IMR-90 (cell line): ENCODE results near the gene LRIG1. TPM values are rescaled to one million over a fixed set of nuclear protein-coding genes. Genes with fewer than 3 reads are reported as not detected.

Experiments
- ATAC-seq: fragments of 200-7000 bp; cut with Tn5 transposase; 2 replicates; pipeline ENCODE4 v1.9.1; 2020; ENCODE audit warnings: low read depth, mild to moderate bottlenecking, moderate library complexity
- BruUV-seq: library from RNA; stranded (reverse); fragments of 400-500 nt; replicated peaks from 2 replicates; lab custom pipeline; 2021; lab: Mats Ljungman, UMichigan
- CTCF ChIA-PET: fragments of 300-600 bp; formaldehyde crosslinking; extraction: SDS; loops from one replicate; lab custom pipeline; 2021; ENCODE audit warnings: antibody characterized with exemption; lab: Yijun Ruan, JAX
- POLR2A ChIA-PET: fragments of 300-600 bp; sonication (Branson Sonifier 250); formaldehyde crosslinking; loops from one replicate; lab custom pipeline; 2022; ENCODE audit warnings: antibody characterized with exemption; ENCODE audit not compliant: unreplicated experiment; lab: Charles Lee
- DNase-seq: peaks from one replicate; pipeline ENCODE4 v3.0.0; 2013
- H2AFZ ChIP-seq: replicated peaks from 2 replicates; pipeline ENCODE3; 2013; ENCODE audit warnings: low read length, mild to moderate bottlenecking; ENCODE audit not compliant: poor library complexity
- H2AK5ac ChIP-seq: 2 replicates; pipeline ENCODE4 v1.6.1; 2013; ENCODE audit warnings: low read depth, low read length, inconsistent platforms
- H2AK9ac ChIP-seq: replicated peaks from 2 replicates; pipeline ENCODE3; 2013; ENCODE audit warnings: mild to moderate bottlenecking, low read depth, low read length, moderate library complexity; ENCODE audit not compliant: poor library complexity
- H2BK120ac ChIP-seq: 2 replicates; pipeline ENCODE4 v1.6.1; 2013; ENCODE audit warnings: low read depth, low read length, inconsistent platforms
- H2BK15ac ChIP-seq: 3 replicates; pipeline ENCODE4 v1.6.1; 2013; ENCODE audit warnings: low read depth, low read length, inconsistent platforms
- H2BK20ac ChIP-seq: 2 replicates; pipeline ENCODE4 v1.6.1; 2013; ENCODE audit warnings: low read depth, mild to moderate bottlenecking, inconsistent platforms, low read length, moderate library complexity
- H2BK5ac ChIP-seq: 2 replicates; pipeline ENCODE4 v1.6.1; 2013; ENCODE audit warnings: mild to moderate bottlenecking, low read depth, low read length, inconsistent platforms; ENCODE audit not compliant: poor library complexity, severe bottlenecking
- H3K14ac ChIP-seq: replicated peaks from 2 replicates; pipeline ENCODE4 v1.6.1; 2013; ENCODE audit warnings: low read depth, low read length, inconsistent platforms
- H3K18ac ChIP-seq: 2 replicates; pipeline ENCODE4 v1.6.1; 2013; ENCODE audit warnings: low read depth, low read length, control low read depth
- H3K23ac ChIP-seq: 2 replicates; pipeline ENCODE4 v1.6.1; 2013; ENCODE audit warnings: low read depth, low read length, inconsistent platforms
- H3K27ac ChIP-seq: 2 replicates; pipeline ENCODE4 v1.5.1; 2013; ENCODE audit warnings: mild to moderate bottlenecking, control low read depth, low read length; ENCODE audit not compliant: insufficient read depth
- H3K27me3 ChIP-seq: 2 replicates; pipeline ENCODE4 v1.6.1; 2013; ENCODE audit warnings: low read length; ENCODE audit not compliant: control insufficient read depth, insufficient read depth
- H3K36me3 ChIP-seq: 2 replicates; pipeline ENCODE4 v1.6.1; 2013; ENCODE audit warnings: low read length, mixed read lengths; ENCODE audit not compliant: control insufficient read depth, insufficient read depth
- H3K4ac ChIP-seq: 2 replicates; pipeline ENCODE4 v1.6.1; 2013; ENCODE audit warnings: low read depth, low read length, inconsistent platforms
- H3K4me1 ChIP-seq: 2 replicates; pipeline ENCODE4 v1.6.1; 2013; ENCODE audit warnings: low read length, mixed read lengths; ENCODE audit not compliant: control insufficient read depth, insufficient read depth
- H3K4me2 ChIP-seq: 2 replicates; pipeline ENCODE4 v1.6.1; 2013; ENCODE audit warnings: low read depth, mild to moderate bottlenecking, control low read depth, low read length, moderate library complexity
- H3K4me3 ChIP-seq: 2 replicates; pipeline ENCODE4 v1.5.1; 2013; ENCODE audit warnings: low read depth, mild to moderate bottlenecking, control low read depth, low read length, moderate library complexity; ENCODE audit not compliant: insufficient read depth
- H3K56ac ChIP-seq: 2 replicates; pipeline ENCODE4 v1.6.1; 2013; ENCODE audit warnings: low read length, inconsistent platforms; ENCODE audit not compliant: insufficient read depth; ENCODE audit errors: extremely low read depth
- H3K79me1 ChIP-seq, 2 experiments: 2 replicates each; pipeline ENCODE4 v1.6.1; 2013; ENCODE audit warnings: low read length in 2 of 2, inconsistent platforms in 1 of 2, low read depth in 1 of 2
- H3K9ac ChIP-seq: 2 replicates; pipeline ENCODE4 v1.6.1; 2013; ENCODE audit warnings: low read depth, low read length, control low read depth
- H3K9me1 ChIP-seq: 2 replicates; pipeline ENCODE4 v1.6.1; 2013; ENCODE audit warnings: low read length, inconsistent platforms; ENCODE audit not compliant: insufficient read depth
- H3K9me3 ChIP-seq: 2 replicates; pipeline ENCODE4 v1.6.1; 2013; ENCODE audit warnings: low read length; ENCODE audit not compliant: control insufficient read depth, insufficient read depth
- H4K20me1 ChIP-seq: 2 replicates; pipeline ENCODE4 v1.6.1; 2013; ENCODE audit warnings: low read length, inconsistent platforms; ENCODE audit not compliant: insufficient read depth
- H4K5ac ChIP-seq: 2 replicates; pipeline ENCODE4 v1.6.1; 2013; ENCODE audit warnings: mild to moderate bottlenecking, low read depth, low read length, control low read depth
- H4K8ac ChIP-seq, 2 experiments: 2 replicates each; pipeline ENCODE4 v1.6.1; 2013; ENCODE audit warnings: low read depth in 2 of 2, low read length in 2 of 2, control low read depth in 1 of 2, inconsistent platforms in 1 of 2
- H4K91ac ChIP-seq: 2 replicates; pipeline ENCODE4 v1.6.1; 2013; ENCODE audit warnings: low read depth, low read length, inconsistent platforms; ENCODE audit not compliant: insufficient read depth
- CEBPB ChIP-seq: IDR thresholded peaks from 2 replicates; pipeline ENCODE4 v1.6.1; 2012; ENCODE audit warnings: low read depth, low read length, improper control_type of control experiment
- CHD1 ChIP-seq: IDR thresholded peaks from 2 replicates; pipeline ENCODE4 v1.6.1; 2012; ENCODE audit warnings: low read depth, low read length, improper control_type of control experiment
- MAZ ChIP-seq: IDR thresholded peaks from 2 replicates; pipeline ENCODE4 v1.6.1; 2012; ENCODE audit warnings: low read depth, mild to moderate bottlenecking, low read length, improper control_type of control experiment, moderate library complexity, borderline replicate concordance
- MXI1 ChIP-seq: IDR thresholded peaks from 2 replicates; pipeline ENCODE4 v1.6.1; 2012; ENCODE audit warnings: low read depth, mild to moderate bottlenecking, low read length, moderate library complexity, borderline replicate concordance
- NFE2L2 ChIP-seq: fragments of 150-350 bp; IDR thresholded peaks from 2 replicates; pipeline ENCODE4 v1.6.1; 2016; ENCODE audit warnings: low read depth, mild to moderate bottlenecking, low read length
- RCOR1 ChIP-seq: IDR thresholded peaks from 2 replicates; pipeline ENCODE4 v1.6.1; 2012; ENCODE audit warnings: mild to moderate bottlenecking, low read length, improper control_type of control experiment; ENCODE audit not compliant: insufficient replicate concordance
- RFX5 ChIP-seq: IDR thresholded peaks from 2 replicates; pipeline ENCODE4 v1.8.0; 2012; ENCODE audit warnings: low read depth, mild to moderate bottlenecking, low read length, moderate library complexity
- WGBS, 2 experiments: methylation state at CpG; one replicate each; pipeline versions ENCODE4 v1.1.5 to v1.1.7; 2013; ENCODE audit warnings: missing lambda C conversion rate in 2 of 2; ENCODE audit not compliant: insufficient read length in 1 of 2; ENCODE audit errors: extremely low coverage in 2 of 2; 5-methylcytosine and 5-hydroxymethylcytosine counted together
- dilution Hi-C: fragments of 300-500 bp; cut with HindIII; formaldehyde crosslinking; loops from one replicate; pipeline ENCODE4 v1.14.3; 2018; ENCODE audit warnings: low sequenced_read_pairs; ENCODE audit not compliant: unreplicated experiment
- in situ Hi-C: fragments of 300-500 bp; cut with MboI; formaldehyde crosslinking; loops from 3 replicates; pipeline ENCODE4 v1.14.3; 2019; ENCODE audit warnings: low sequenced_read_pairs, inconsistent platforms, mixed read lengths
- intact Hi-C: fragments of 100-400 bp; cut with micrococcal nuclease; formaldehyde crosslinking; loops from 2 replicates; pipeline ENCODE4 v1.10.0; 2022
- polyA plus RNA-seq, 3 experiments: library from polyadenylated mRNA; depleted of rRNA; stranded (reverse); fragments of >200 nt; gene quantifications; 2 replicates each; pipeline ENCODE4 v1.2.3, GENCODE V29; 2012; ENCODE audit warnings: low replicate concordance in 1 of 3
- total RNA-seq: library from RNA; depleted of rRNA; stranded (reverse); fragments of >200 nt; gene quantifications from 2 replicates; pipeline ENCODE4 v1.2.3, GENCODE V29; 2012
- TF ChIP-seq, protein P1 (sequence below): conservative IDR thresholded peaks from 2 replicates; pipeline ENCODE4 v1.5.1; 2012; ENCODE audit warnings: mild to moderate bottlenecking, low read depth, low read length, improper control_type of control experiment
- TF ChIP-seq, protein P2 (sequence below): fragments of 150-350 bp; IDR thresholded peaks from 2 replicates; pipeline ENCODE4 v1.6.1; 2017; ENCODE audit warnings: mild to moderate bottlenecking, antibody characterized with exemption, low read length, low read depth
- TF ChIP-seq, protein P3 (sequence below): fragments of 150-350 bp; IDR thresholded peaks from 2 replicates; pipeline ENCODE4 v1.6.1; 2016; ENCODE audit warnings: low read depth, mild to moderate bottlenecking, low read length, moderate library complexity, borderline replicate concordance

The LRIG1 gene
- total and polyA plus RNA-seq, 2 of the 4 experiments (the other 2 are of a cell fraction): 62.8 to 87.8 TPM

DNA sequence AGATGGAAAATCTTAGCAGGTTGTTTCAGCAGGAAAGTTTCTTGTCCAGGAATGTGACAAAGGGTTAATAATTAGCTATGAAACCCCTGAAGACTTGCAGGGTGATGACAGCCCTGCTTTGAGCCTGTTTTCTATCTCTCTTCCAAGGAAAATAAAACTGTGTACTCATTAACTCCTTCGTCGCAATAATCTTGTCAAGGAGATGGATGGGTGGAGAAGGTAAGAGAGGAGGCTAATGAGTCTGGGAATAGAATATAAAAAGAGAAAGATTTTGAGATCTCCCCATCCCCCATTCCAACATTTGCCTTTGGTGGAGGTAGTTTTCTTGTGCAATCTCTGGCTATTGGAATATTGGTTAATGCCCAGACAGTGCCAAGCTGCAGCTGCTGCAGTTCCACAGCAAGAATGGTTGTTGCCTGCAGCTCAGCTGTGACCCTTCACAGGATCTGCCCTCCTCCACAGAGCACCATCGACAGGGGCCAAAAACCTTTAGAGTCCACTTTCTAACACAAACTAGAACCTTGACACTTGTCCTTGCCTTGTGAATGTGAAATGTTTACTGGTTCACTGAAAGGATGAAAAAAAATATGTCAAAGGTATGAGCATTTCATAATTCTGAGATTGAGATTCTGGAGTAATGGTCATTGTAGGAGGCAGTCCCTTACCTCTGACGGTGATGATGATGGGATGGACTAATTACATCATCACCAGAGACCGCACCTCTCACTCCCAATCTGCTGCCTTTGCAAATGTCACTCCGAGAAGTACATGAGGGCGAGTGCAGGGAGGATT lies 4.2 kb upstream of the LRIG1 start:
- BruUV-seq: no TSS peak
- POLR2A ChIA-PET: no interaction called here
- Histone ChIP-seq H3K36me3 (no peaks in the 10 kb centered on the region), H3K4me2 (no peak overlapping the region), H3K9me1 (0 out of 2 replicates have a peak, but pooled peaks cover 4% of the 10 kb centered on the region), H3K4me1 (no peaks in the 10 kb centered on the region; the same call in 1 of the 2 replicates), H4K8ac (no peak overlapping the region), H3K56ac (no peak overlapping the region), H2BK15ac (no peak overlapping the region), H3K79me1 (no peaks in the 10 kb centered on the region), H2BK120ac (no peak overlapping the region), H3K14ac (no peak overlapping the region), H2AFZ (no peak overlapping the region), H3K4me3 (no peak overlapping the region), H2BK20ac (no peak overlapping the region), H3K23ac (no peak overlapping the region), H3K9ac (no peak overlapping the region), H3K4ac (no peak overlapping the region), H3K18ac (no peak overlapping the region), H4K91ac (no peak overlapping the region), H3K9me3 (no peaks in the 10 kb centered on the region), H4K20me1 (no peaks in the 10 kb centered on the region), H3K27ac (no peak overlapping the region), H2BK5ac (no peak overlapping the region), H2AK5ac (no peak overlapping the region), H3K27me3 (peaks cover 5% of the 10 kb centered on the region), H4K5ac (no peak overlapping the region), H2AK9ac (no peak overlapping the region)
- intact Hi-C loops (no loop called here), dilution Hi-C loops (no loop called here), in situ Hi-C loops (loop anchor here (5.0 kb wide), 1 partner anchor 312 kb away; no protein-coding TSS in a partner anchor)
- ATAC-seq (no peak), DNase-seq (no peak)
- no CpG with 5 or more reads among the region's 7 CpGs for WGBS, 2 experiments
- TF ChIP-seq RCOR1 (no peak), MXI1 (no peak), RFX5 (no peak), MAZ (no peak), CHD1 (no peak), NFE2L2 (no peak), CEBPB (no peak)
- TF ChIP-seq, protein P1, sequence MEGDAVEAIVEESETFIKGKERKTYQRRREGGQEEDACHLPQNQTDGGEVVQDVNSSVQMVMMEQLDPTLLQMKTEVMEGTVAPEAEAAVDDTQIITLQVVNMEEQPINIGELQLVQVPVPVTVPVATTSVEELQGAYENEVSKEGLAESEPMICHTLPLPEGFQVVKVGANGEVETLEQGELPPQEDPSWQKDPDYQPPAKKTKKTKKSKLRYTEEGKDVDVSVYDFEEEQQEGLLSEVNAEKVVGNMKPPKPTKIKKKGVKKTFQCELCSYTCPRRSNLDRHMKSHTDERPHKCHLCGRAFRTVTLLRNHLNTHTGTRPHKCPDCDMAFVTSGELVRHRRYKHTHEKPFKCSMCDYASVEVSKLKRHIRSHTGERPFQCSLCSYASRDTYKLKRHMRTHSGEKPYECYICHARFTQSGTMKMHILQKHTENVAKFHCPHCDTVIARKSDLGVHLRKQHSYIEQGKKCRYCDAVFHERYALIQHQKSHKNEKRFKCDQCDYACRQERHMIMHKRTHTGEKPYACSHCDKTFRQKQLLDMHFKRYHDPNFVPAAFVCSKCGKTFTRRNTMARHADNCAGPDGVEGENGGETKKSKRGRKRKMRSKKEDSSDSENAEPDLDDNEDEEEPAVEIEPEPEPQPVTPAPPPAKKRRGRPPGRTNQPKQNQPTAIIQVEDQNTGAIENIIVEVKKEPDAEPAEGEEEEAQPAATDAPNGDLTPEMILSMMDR: no peak
- TF ChIP-seq, protein P2, sequence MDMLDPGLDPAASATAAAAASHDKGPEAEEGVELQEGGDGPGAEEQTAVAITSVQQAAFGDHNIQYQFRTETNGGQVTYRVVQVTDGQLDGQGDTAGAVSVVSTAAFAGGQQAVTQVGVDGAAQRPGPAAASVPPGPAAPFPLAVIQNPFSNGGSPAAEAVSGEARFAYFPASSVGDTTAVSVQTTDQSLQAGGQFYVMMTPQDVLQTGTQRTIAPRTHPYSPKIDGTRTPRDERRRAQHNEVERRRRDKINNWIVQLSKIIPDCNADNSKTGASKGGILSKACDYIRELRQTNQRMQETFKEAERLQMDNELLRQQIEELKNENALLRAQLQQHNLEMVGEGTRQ: no peak
- TF ChIP-seq, protein P3, sequence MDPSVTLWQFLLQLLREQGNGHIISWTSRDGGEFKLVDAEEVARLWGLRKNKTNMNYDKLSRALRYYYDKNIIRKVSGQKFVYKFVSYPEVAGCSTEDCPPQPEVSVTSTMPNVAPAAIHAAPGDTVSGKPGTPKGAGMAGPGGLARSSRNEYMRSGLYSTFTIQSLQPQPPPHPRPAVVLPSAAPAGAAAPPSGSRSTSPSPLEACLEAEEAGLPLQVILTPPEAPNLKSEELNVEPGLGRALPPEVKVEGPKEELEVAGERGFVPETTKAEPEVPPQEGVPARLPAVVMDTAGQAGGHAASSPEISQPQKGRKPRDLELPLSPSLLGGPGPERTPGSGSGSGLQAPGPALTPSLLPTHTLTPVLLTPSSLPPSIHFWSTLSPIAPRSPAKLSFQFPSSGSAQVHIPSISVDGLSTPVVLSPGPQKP: no peak
- CTCF ChIA-PET: no interaction called here
